ENCODE results near the gene JARID2. TPM values are rescaled to one million over a fixed set of nuclear protein-coding genes. Genes with fewer than 3 reads are reported as not detected.

The JARID2 gene
- total and polyA plus RNA-seq, 2 of the 13 experiments (the other 11 are each of a cell fraction or from before 2014, with no cell fraction given): 7.5 to 10.3 TPM

- intact Hi-C loops (cut with micrococcal nuclease; ENCODE audit: unreplicated experiment) (no loop called here), in situ Hi-C loops (cut with HindIII; ENCODE audit: extremely low pct_ligation_motif_present, low pct_unique_long_range_greater_than_20kb) (no loop called here)
- POLR2A ChIA-PET: no interaction called here
- H3K4me2 ChIP-seq (ENCODE audit: low read depth, low read length): no peak overlapping the region
- no peak for FAIRE-seq
- DNase-seq (ENCODE audit: low spot score): no peak
- no peak overlapping the region for H2AFZ ChIP-seq (ENCODE audit: low read length)
- no peaks in the 10 kb centered on the region for H3K9me3 ChIP-seq (ENCODE audit: low read length)
- H3K9ac ChIP-seq (ENCODE audit: insufficient read depth, low read depth, low read length): no peak overlapping the region
- CTCF ChIA-PET (ENCODE audit: low intra/inter-chr PET ratio, low total read pairs): no interaction called here
- H3K27ac ChIP-seq (ENCODE audit: extremely low read length, insufficient read depth, low read length): no peak overlapping the region
- no peak overlapping the region for H3K4me3 ChIP-seq (replicated peaks in 1 of 3; ENCODE audit: insufficient read depth in 1 of 3, low read depth in 2 of 3, low read length in 3 of 3)
- 99% methylated on average over 6 of the region's 6 CpGs for WGBS (ENCODE audit: low lambda C conversion rate)
- no peaks in the 10 kb centered on the region for H3K27me3 ChIP-seq (ENCODE audit: control insufficient read depth in 1 of 2, insufficient read depth in 2 of 2, low read length in 2 of 2)
- H4K20me1 ChIP-seq (ENCODE audit: insufficient read depth, low read length): no peaks in the 10 kb centered on the region; the same call in 1 of the 2 replicates
- TF ChIP-seq ZNF121 (CRISPR knock-in tag; IDR thresholded peaks at IDR 0.05): peak; percentile 68
- no peak for TF ChIP-seq ARNT2 (CRISPR knock-in tag; IDR thresholded peaks at IDR 0.05; ENCODE audit: low read depth)
- ATAC-seq: no peak
- H3K4me1 ChIP-seq (ENCODE audit: insufficient read depth, low read length): peaks cover 16% of the 10 kb centered on the region
- BruUV-seq (replicated peaks): no TSS peak
- H3K79me2 ChIP-seq (ENCODE audit: insufficient read depth, low read length): peaks cover 5% of the 10 kb centered on the region
- H3K36me3 ChIP-seq (replicated peaks in 1 of 2; ENCODE audit: control insufficient read depth in 1 of 2, insufficient read depth in 2 of 2, low read length in 2 of 2): peaks cover 0 to 2% of the 10 kb centered on the region in 2 experiments; a peak in 2 of 5 replicates
These were observed 162.1 kb downstream of the JARID2 start for GRCh38 chr6:15408008-15408407.

GRCh38 chr6:15408758-15409157 is 162.9 kb downstream of the JARID2 start:
- H3K9me3 ChIP-seq (ENCODE audit: low read length): no peaks in the 10 kb centered on the region
- DNase-seq (ENCODE audit: low spot score): no peak
- TF ChIP-seq AHDC1 (CRISPR knock-in tag; IDR thresholded peaks at IDR 0.05; ENCODE audit: borderline replicate concordance) (no peak), NAIF1 (CRISPR knock-in tag; IDR thresholded peaks at IDR 0.05; ENCODE audit: borderline replicate concordance) (no peak)
- no peak for FAIRE-seq
- H4K20me1 ChIP-seq (ENCODE audit: insufficient read depth, low read length): no peaks in the 10 kb centered on the region; the same call in none of the 2 replicates
- peaks cover 0 to 2% of the 10 kb centered on the region in 2 experiments; a peak in 2 of 5 replicates for H3K36me3 ChIP-seq (replicated peaks in 1 of 2; ENCODE audit: control insufficient read depth in 1 of 2, insufficient read depth in 2 of 2, low read length in 2 of 2)
- 95% methylated on average over 3 of the region's 3 CpGs for WGBS (ENCODE audit: low lambda C conversion rate)
- H3K27ac ChIP-seq (ENCODE audit: extremely low read length, insufficient read depth, low read length): no peak overlapping the region
- H3K27me3 ChIP-seq (ENCODE audit: control insufficient read depth in 1 of 2, insufficient read depth in 2 of 2, low read length in 2 of 2): no peaks in the 10 kb centered on the region
- CTCF ChIA-PET (ENCODE audit: low intra/inter-chr PET ratio, low total read pairs): no interaction called here
- H3K4me2 ChIP-seq (ENCODE audit: low read depth, low read length): no peak overlapping the region
- peaks cover 16% of the 10 kb centered on the region for H3K4me1 ChIP-seq (ENCODE audit: insufficient read depth, low read length)
- peaks cover 5% of the 10 kb centered on the region for H3K79me2 ChIP-seq (ENCODE audit: insufficient read depth, low read length)
- in situ Hi-C loops (cut with HindIII; ENCODE audit: extremely low pct_ligation_motif_present, low pct_unique_long_range_greater_than_20kb) (no loop called here), intact Hi-C loops (cut with micrococcal nuclease; ENCODE audit: unreplicated experiment) (no loop called here)
- H2AFZ ChIP-seq (ENCODE audit: low read length): no peak overlapping the region
- no TSS peak for BruUV-seq (replicated peaks)
- ATAC-seq: no peak
- no peak overlapping the region for H3K9ac ChIP-seq (ENCODE audit: insufficient read depth, low read depth, low read length)
- H3K4me3 ChIP-seq (replicated peaks in 1 of 3; ENCODE audit: insufficient read depth in 1 of 3, low read depth in 2 of 3, low read length in 3 of 3): no peak overlapping the region
- POLR2A ChIA-PET: no interaction called here

Measured in HepG2 (cell line).